H1 (cell line): ENCODE measurements around the gene HNRNPA3. TPM values are rescaled to one million over a fixed set of nuclear protein-coding genes. Genes with fewer than 3 reads are reported as not detected.

Experiments
- CTCF ChIA-PET: fragments of 300-600 bp; sonication (Branson Sonifier 250); formaldehyde crosslinking; loops from one replicate; lab custom pipeline; 2021; ENCODE audit not compliant: partially characterized antibody; lab: Charles Lee
- POLR2A ChIA-PET: fragments of 300-600 bp; sonication (Branson Sonifier 250); formaldehyde crosslinking; loops from one replicate; lab custom pipeline; 2021; ENCODE audit warnings: inconsistent platforms; ENCODE audit not compliant: partially characterized antibody; lab: Charles Lee
- DNase-seq, 2 experiments: peaks; one replicate each; pipeline versions ENCODE4 v3.0.0 to v3.0.0-alpha.2; 2010 to 2022; ENCODE audit warnings: low spot score in 2 of 2, low read depth in 1 of 2, mixed read lengths in 1 of 2
- FAIRE-seq: peaks from 2 replicates; lab custom pipeline; 2011; peaks lifted over from hg19 to GRCh38; lab: Jason Lieb, UNC
- H2AFZ ChIP-seq: 2 replicates; pipeline ENCODE4 v1.8.1; 2012; ENCODE audit warnings: low read length, inconsistent platforms
- H2AK5ac ChIP-seq: 2 replicates; pipeline ENCODE4 v1.6.1; 2013; ENCODE audit warnings: low read depth, low read length
- H2BK120ac ChIP-seq: replicated peaks from 2 replicates; pipeline ENCODE3; 2013; ENCODE audit warnings: low read depth, low read length, inconsistent platforms
- H2BK12ac ChIP-seq: 2 replicates; pipeline ENCODE4 v1.6.1; 2013; ENCODE audit warnings: low read depth, low read length
- H2BK15ac ChIP-seq: 2 replicates; pipeline ENCODE4 v1.6.1; 2013; ENCODE audit warnings: low read length
- H2BK20ac ChIP-seq: 2 replicates; pipeline ENCODE4 v1.6.1; 2013; ENCODE audit warnings: low read length
- H2BK5ac ChIP-seq: 2 replicates; pipeline ENCODE4 v1.6.1; 2013; ENCODE audit warnings: low read depth, low read length
- H3K14ac ChIP-seq: 2 replicates; pipeline ENCODE4 v1.6.1; 2013; ENCODE audit warnings: inconsistent platforms; ENCODE audit not compliant: insufficient read length
- H3K18ac ChIP-seq: 2 replicates; pipeline ENCODE4 v1.6.1; 2013; ENCODE audit warnings: low read length; ENCODE audit errors: extremely low read depth
- H3K23ac ChIP-seq: 2 replicates; pipeline ENCODE4 v1.6.1; 2013; ENCODE audit warnings: inconsistent platforms; ENCODE audit not compliant: insufficient read length
- H3K23me2 ChIP-seq: 2 replicates; pipeline ENCODE4 v1.6.1; 2013; ENCODE audit warnings: low read depth, low read length
- H3K27ac ChIP-seq: 2 replicates; pipeline ENCODE4 v1.6.1; 2011; ENCODE audit warnings: low read depth, low read length, inconsistent platforms
- H3K27me3 ChIP-seq, 4 experiments: replicated peaks in 1 of 4; 1 replicate in 1 of 4; 2 replicates in 3 of 4; pipeline versions ENCODE4 v1.6.1 to v1.8.1; 2011 to 2013; ENCODE audit warnings: low read length in 3 of 4, mild to moderate bottlenecking in 3 of 4, inconsistent platforms in 2 of 4, mixed read lengths in 2 of 4, moderate library complexity in 1 of 4; ENCODE audit not compliant: control insufficient read depth in 3 of 4, insufficient read depth in 3 of 4; ENCODE audit errors: extremely low read depth in 1 of 4
- H3K36me3 ChIP-seq, 4 experiments: 2 replicates each; pipeline versions ENCODE4 v1.6.1 to v1.8.1; 2011 to 2013; ENCODE audit warnings: mild to moderate bottlenecking in 4 of 4, low read length in 3 of 4, moderate library complexity in 2 of 4, control low read depth in 1 of 4, inconsistent platforms in 1 of 4; ENCODE audit not compliant: insufficient read depth in 4 of 4, control insufficient read depth in 2 of 4
- H3K4ac ChIP-seq: replicated peaks from 2 replicates; pipeline ENCODE3; 2013; ENCODE audit warnings: low read length, low read depth, mixed read lengths, inconsistent platforms; ENCODE audit not compliant: insufficient read length
- H3K4me1 ChIP-seq, 4 experiments: replicated peaks in 1 of 4; 1 replicate in 1 of 4; 2 replicates in 3 of 4; pipeline versions ENCODE4 v1.6.1 to v1.8.1; 2011 to 2013; ENCODE audit warnings: low read length in 3 of 4, inconsistent platforms in 2 of 4, mixed read lengths in 1 of 4; ENCODE audit not compliant: insufficient read depth in 4 of 4, control insufficient read depth in 3 of 4
- H3K4me2 ChIP-seq, 2 experiments: 2 replicates each; pipeline versions ENCODE4 v1.6.1 to v1.8.1; 2011 to 2013; ENCODE audit warnings: low read depth in 2 of 2, low read length in 2 of 2, control low read depth in 1 of 2, inconsistent platforms in 1 of 2, mild to moderate bottlenecking in 1 of 2; ENCODE audit not compliant: insufficient read depth in 1 of 2
- H3K4me3 ChIP-seq, 4 experiments: fragments of 200-600, 300-600 bp in 1 of 4; sonication (generic), shearing (Covaris generic), sonication (Bioruptor Twin) in 1 of 4; 2 replicates each; pipeline versions ENCODE4 v1.5.1 to v1.8.1; 2011 to 2016; ENCODE audit warnings: low read length in 4 of 4, low read depth in 3 of 4, control low read depth in 2 of 4, inconsistent platforms in 2 of 4, mild to moderate bottlenecking in 2 of 4, mixed read lengths in 1 of 4, moderate library complexity in 1 of 4; ENCODE audit not compliant: insufficient read depth in 2 of 4; ENCODE audit errors: extremely low read depth in 1 of 4
- H3K56ac ChIP-seq: replicated peaks from 2 replicates; pipeline ENCODE3; 2013; ENCODE audit warnings: low read depth, mild to moderate bottlenecking, mixed read lengths, low read length, inconsistent platforms; ENCODE audit not compliant: insufficient read length
- H3K79me1 ChIP-seq: 2 replicates; pipeline ENCODE4 v1.6.1; 2013; ENCODE audit warnings: low read depth, low read length, control low read depth
- H3K79me2 ChIP-seq, 2 experiments: 2 replicates each; pipeline versions ENCODE4 v1.6.1 to v1.8.1; 2012 to 2013; ENCODE audit warnings: low read length in 2 of 2, mild to moderate bottlenecking in 2 of 2, inconsistent platforms in 1 of 2; ENCODE audit not compliant: insufficient read depth in 2 of 2, control insufficient read depth in 1 of 2
- H3K9ac ChIP-seq, 4 experiments: replicated peaks in 1 of 4; 1 replicate in 1 of 4; 2 replicates in 3 of 4; pipeline versions ENCODE4 v1.6.1 to v1.8.1; 2011 to 2013; ENCODE audit warnings: low read depth in 3 of 4, low read length in 3 of 4, control low read depth in 2 of 4, mild to moderate bottlenecking in 2 of 4, moderate library complexity in 2 of 4, inconsistent platforms in 1 of 4; ENCODE audit errors: extremely low read depth in 1 of 4
- H3K9me3 ChIP-seq, 2 experiments: 2 replicates each; pipeline versions ENCODE4 v1.6.1 to v1.8.1; 2012 to 2013; ENCODE audit warnings: mild to moderate bottlenecking in 2 of 2, moderate library complexity in 2 of 2, control low read depth in 1 of 2, inconsistent platforms in 1 of 2, low read depth in 1 of 2, low read length in 1 of 2, mixed read lengths in 1 of 2; ENCODE audit not compliant: insufficient read depth in 2 of 2
- H4K20me1 ChIP-seq, 2 experiments: replicated peaks in 1 of 2; 2 replicates each; pipeline versions ENCODE3 to v1.8.1; 2011 to 2013; ENCODE audit warnings: inconsistent platforms in 2 of 2, low read length in 2 of 2, mild to moderate bottlenecking in 1 of 2; ENCODE audit not compliant: insufficient read depth in 2 of 2, control insufficient read depth in 1 of 2
- H4K5ac ChIP-seq: 2 replicates; pipeline ENCODE4 v1.6.1; 2013; ENCODE audit warnings: low read length, low read depth, mixed read lengths, inconsistent platforms; ENCODE audit not compliant: insufficient read length
- H4K8ac ChIP-seq: 2 replicates; pipeline ENCODE4 v1.8.0; 2013; ENCODE audit warnings: mild to moderate bottlenecking, moderate library complexity, low read length, inconsistent platforms; ENCODE audit not compliant: insufficient read depth; ENCODE audit errors: extremely low read depth
- H4K91ac ChIP-seq: replicated peaks from 2 replicates; pipeline ENCODE3; 2013; ENCODE audit warnings: low read length, mixed read lengths, inconsistent platforms; ENCODE audit not compliant: insufficient read length
- BCL11A ChIP-seq, 2 experiments: IDR thresholded peaks; one replicate each; pipeline ENCODE4 v1.6.1; 2011; ENCODE audit warnings: low read depth in 2 of 2, low read length in 2 of 2, mild to moderate bottlenecking in 2 of 2
- CREB1 ChIP-seq: IDR thresholded peaks from 2 replicates; pipeline ENCODE4 v1.6.1; 2012; ENCODE audit warnings: inconsistent platforms
- EP300 ChIP-seq, 2 experiments: IDR thresholded peaks; 1 replicate in 1 of 2; 2 replicates in 1 of 2; pipeline ENCODE4 v1.6.1; 2011 to 2012; ENCODE audit warnings: low read depth in 2 of 2, low read length in 2 of 2, mild to moderate bottlenecking in 2 of 2, borderline replicate concordance in 1 of 2, inconsistent platforms in 1 of 2, moderate library complexity in 1 of 2
- HDAC6 ChIP-seq: IDR thresholded peaks from one replicate; pipeline ENCODE4 v1.7.1; 2012; ENCODE audit warnings: low read depth, mild to moderate bottlenecking, inconsistent platforms, low read length, moderate library complexity
- PHF8 ChIP-seq: fragments of 200-600 bp; sonication (generic); conservative IDR thresholded peaks from 2 replicates; pipeline ENCODE4 v1.7.1; 2012; ENCODE audit warnings: low read depth, mild to moderate bottlenecking, inconsistent platforms, low read length, moderate library complexity
- SAP30 ChIP-seq: fragments of 300-600 bp; sonication (generic); IDR thresholded peaks from 2 replicates; pipeline ENCODE4 v1.7.1; 2012; ENCODE audit warnings: low read length, moderate library complexity, mild to moderate bottlenecking, inconsistent platforms; ENCODE audit not compliant: insufficient read depth, insufficient replicate concordance
- SIX5 ChIP-seq: IDR thresholded peaks from 2 replicates; pipeline ENCODE4 v1.6.1; 2011; ENCODE audit warnings: mild to moderate bottlenecking, low read depth, low read length
- WGBS, 2 experiments: shearing (Covaris generic) in 1 of 2; methylation state at CpG; one replicate each; pipeline versions ENCODE4 v1.1.6 to v1.1.7; 2013 to 2015; ENCODE audit warnings: low lambda C conversion rate in 2 of 2, mixed read lengths in 2 of 2, inconsistent platforms in 1 of 2, low coverage in 1 of 2, missing lambda C conversion rate in 1 of 2; ENCODE audit not compliant: insufficient replicate concordance in 2 of 2, insufficient coverage in 1 of 2, insufficient read length in 1 of 2; ENCODE audit errors: extremely low coverage in 1 of 2, missing lambda C conversion rate in 1 of 2; 5-methylcytosine and 5-hydroxymethylcytosine counted together
- polyA plus RNA-seq, 7 experiments: library from polyadenylated mRNA; depleted of rRNA in 3 of 7; stranded (reverse) in 5 of 7; unstranded in 2 of 7; fragments of >200 nt in 5 of 7; fragments of 200-250 nt in 2 of 7; gene quantifications; 1 replicate in 5 of 7; 2 replicates in 1 of 7; 4 replicates in 1 of 7; pipeline versions ENCODE4 v1.2.1 to v1.2.3, GENCODE V29; 2011 to 2013; ENCODE audit warnings: missing spikeins in 2 of 7, mixed read lengths in 2 of 7
- total RNA-seq: library from RNA; stranded (reverse); fragmentation: NEBNext Ultra II Directional; extraction: Animal tissue kit (Norgen Biotek cat#: 25700); gene quantifications from 2 replicates; pipeline ENCODE4 v1.2.1, GENCODE V29; 2021
- TF ChIP-seq, protein P1 (sequence below), 3 experiments: IDR thresholded peaks; 1 replicate in 2 of 3; 2 replicates in 1 of 3; pipeline versions ENCODE4 v1.5.1 to v1.6.1; 2011; ENCODE audit warnings: low read length in 3 of 3, mild to moderate bottlenecking in 3 of 3, inconsistent platforms in 2 of 3, low read depth in 1 of 3, moderate library complexity in 1 of 3; ENCODE audit not compliant: insufficient read depth in 1 of 3; ENCODE audit errors: control extremely low read depth in 1 of 3

Gene HNRNPA3
- total and polyA plus RNA-seq, 2 of the 8 experiments (the other 6 are each of a cell fraction or from before 2014, with no cell fraction given): 66.1 to 408 TPM

DNA sequence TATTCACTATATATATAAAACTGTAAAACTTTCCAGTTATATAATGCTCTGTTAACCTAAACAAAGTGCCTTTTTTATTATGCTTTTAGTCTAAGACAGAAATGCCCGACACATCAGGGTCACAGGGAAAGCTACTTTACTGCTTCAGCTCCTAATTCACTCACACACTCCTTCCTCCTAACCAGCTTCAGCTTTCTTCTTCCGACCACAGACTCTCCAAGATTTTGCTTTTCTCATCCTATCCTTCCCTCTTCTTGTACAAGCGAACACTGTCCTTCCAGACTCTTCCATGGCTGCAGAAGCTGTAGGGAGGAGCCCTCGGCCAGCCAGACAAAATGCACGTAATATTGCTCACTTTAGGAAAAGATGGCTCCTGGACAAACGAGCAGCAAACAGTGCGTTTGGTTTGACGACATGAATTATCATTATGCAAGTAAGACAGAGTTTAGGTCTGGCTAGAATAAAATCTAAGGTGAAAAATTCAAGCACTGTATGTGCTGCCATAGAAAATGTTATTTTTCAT is 47.5 kb upstream of the HNRNPA3 start:
- Histone ChIP-seq H3K14ac (no peak overlapping the region), H3K79me1 (no peaks in the 10 kb centered on the region), H2AFZ (peak overlapping the region; percentile 93), H4K91ac (peak overlapping the region; percentile 31), H3K9me3 (no peaks in the 10 kb centered on the region), H2BK20ac (no peak overlapping the region), H3K23ac (no peak overlapping the region), H3K18ac (no peak overlapping the region), H4K5ac (peak overlapping the region; percentile 50), H3K4me1 (peaks cover 0 to 10% (median 1%) of the 10 kb centered on the region in 4 experiments; a peak in 4 of 7 replicates), H2BK12ac (peak overlapping the region; percentile 64), H3K56ac (no peak overlapping the region), H3K79me2 (no peaks in the 10 kb centered on the region), H2BK120ac (peak overlapping the region; percentile 2)
- CTCF ChIA-PET: interaction anchor here (0.6 to 7.2 kb wide), 64 partner anchors 9 to 594 kb away, joined by 3 to 107 read pairs (median 5); partner anchors contain the start of gene NFE2L2
- DNase-seq (no peak), FAIRE-seq (no peak)
- 71% methylated on average over 8 of the region's 8 CpGs; no CpG with 5 or more reads in 1 of the 2 experiments for WGBS, 2 experiments
- POLR2A ChIA-PET: interaction anchor here (0.6 to 3.3 kb wide), 12 partner anchors 13 to 169 kb away, joined by 3 to 29 read pairs (median 5); partner anchors contain the start of genes HNRNPA3 and NFE2L2
- no peak for TF ChIP-seq CREB1
- TF ChIP-seq BCL11A (IDR thresholded peaks at IDR 0.05; ENCODE audit: low read depth in 2 of 2, low read length in 2 of 2): no peak
- no peak for TF ChIP-seq EP300 (IDR thresholded peaks at IDR 0.05; ENCODE audit: borderline replicate concordance in 1 of 2, low read depth in 2 of 2, low read length in 2 of 2)
- TF ChIP-seq, protein P1, sequence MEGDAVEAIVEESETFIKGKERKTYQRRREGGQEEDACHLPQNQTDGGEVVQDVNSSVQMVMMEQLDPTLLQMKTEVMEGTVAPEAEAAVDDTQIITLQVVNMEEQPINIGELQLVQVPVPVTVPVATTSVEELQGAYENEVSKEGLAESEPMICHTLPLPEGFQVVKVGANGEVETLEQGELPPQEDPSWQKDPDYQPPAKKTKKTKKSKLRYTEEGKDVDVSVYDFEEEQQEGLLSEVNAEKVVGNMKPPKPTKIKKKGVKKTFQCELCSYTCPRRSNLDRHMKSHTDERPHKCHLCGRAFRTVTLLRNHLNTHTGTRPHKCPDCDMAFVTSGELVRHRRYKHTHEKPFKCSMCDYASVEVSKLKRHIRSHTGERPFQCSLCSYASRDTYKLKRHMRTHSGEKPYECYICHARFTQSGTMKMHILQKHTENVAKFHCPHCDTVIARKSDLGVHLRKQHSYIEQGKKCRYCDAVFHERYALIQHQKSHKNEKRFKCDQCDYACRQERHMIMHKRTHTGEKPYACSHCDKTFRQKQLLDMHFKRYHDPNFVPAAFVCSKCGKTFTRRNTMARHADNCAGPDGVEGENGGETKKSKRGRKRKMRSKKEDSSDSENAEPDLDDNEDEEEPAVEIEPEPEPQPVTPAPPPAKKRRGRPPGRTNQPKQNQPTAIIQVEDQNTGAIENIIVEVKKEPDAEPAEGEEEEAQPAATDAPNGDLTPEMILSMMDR (IDR thresholded peaks at IDR 0.05; ENCODE audit: control extremely low read depth in 1 of 3, insufficient read depth in 1 of 3, low read depth in 1 of 3, low read length in 3 of 3): no peak
- no peak for TF ChIP-seq SAP30
- no peak for TF ChIP-seq PHF8
- no peak for TF ChIP-seq SIX5
- no peak for TF ChIP-seq HDAC6
- TF ChIP-seq, all 59 proteins: peak for 0
- Histone ChIP-seq H4K20me1 (no peaks in the 10 kb centered on the region), H3K27ac (peak overlapping the region; percentile 25; the same call in 1 of the 2 replicates), H2BK5ac (no peak overlapping the region; the same call in 1 of the 2 replicates), H2BK15ac (no peak overlapping the region), H3K9ac (peak overlapping the region in 1 of 4 experiments; percentile 34; a peak in 1 of 7 replicates), H3K23me2 (no peaks in the 10 kb centered on the region; the same call in none of the 2 replicates), H2AK5ac (no peak overlapping the region), H3K4ac (no peak overlapping the region), H3K4me3 (peak overlapping the region in 1 of 4 experiments; percentile 24; a peak in 1 of 8 replicates), H3K4me2 (no peak overlapping the region), H3K36me3 (no peaks in the 10 kb centered on the region), H3K27me3 (peaks cover 0 to 2% (median 0%) of the 10 kb centered on the region in 4 experiments; a peak in 1 of 7 replicates), H4K8ac (no peak overlapping the region)
